Stomach (tissue), 9 donors: Measurements from ENCODE around the gene ESR2. TPM values are rescaled to one million over a fixed set of nuclear protein-coding genes. Genes with fewer than 3 reads are reported as not detected.

Source experiments
- DNase-seq, 2 donors: peaks; one replicate each; pipeline versions ENCODE4 v3.0.0 to v3.0.0-alpha.2; 2013 to 2019
- H3K27ac ChIP-seq, 5 donors: fragments of 200-600 bp in 4 of 5; sonication (generic) in 4 of 5; one replicate each; pipeline ENCODE4 v1.5.1; 2013 to 2019; ENCODE audit warnings: mild to moderate bottlenecking in 1 of 5, moderate library complexity in 1 of 5
- H3K27me3 ChIP-seq, 3 donors: fragments of 200-600 bp; sonication (generic); one replicate each; pipeline ENCODE4 v1.5.1; 2017 to 2019; ENCODE audit warnings: mixed run types in 1 of 3
- H3K36me3 ChIP-seq, 4 donors: fragments of 200-600 bp; sonication (generic); 1 replicate in 3 of 4; 2 replicates in 1 of 4; pipeline ENCODE4 v1.5.1; 2016 to 2019
- H3K4me1 ChIP-seq, 4 donors: fragments of 200-600 bp; sonication (generic); one replicate each; pipeline ENCODE4 v1.5.1; 2016 to 2019
- H3K4me3 ChIP-seq, 4 donors: fragments of 200-600 bp; sonication (generic) in 3 of 4; one replicate each; pipeline ENCODE4 v1.5.1; 2016 to 2019; ENCODE audit warnings: mild to moderate bottlenecking in 1 of 4
- H3K9me3 ChIP-seq, 4 donors: fragments of 200-600 bp; sonication (generic); one replicate each; pipeline ENCODE4 v1.5.1; 2016 to 2019
- CTCF ChIP-seq, 7 experiments: fragments of 450-650 bp in 4 of 7; fragments of 200-600 bp in 3 of 7; sonication (generic) in 3 of 7; IDR thresholded peaks; one replicate each; pipeline ENCODE4 v1.5.1; 2016 to 2019; ENCODE audit warnings: antibody characterized with exemption in 7 of 7, control low read depth in 2 of 7, mild to moderate bottlenecking in 1 of 7
- EP300 ChIP-seq: sonication (generic); formaldehyde crosslinking; IDR thresholded peaks from one replicate; pipeline ENCODE4 v1.6.1; 2017; ENCODE audit warnings: antibody characterized with exemption
- POLR2A ChIP-seq, 4 donors: fragments of 450-650 bp; IDR thresholded peaks; one replicate each; pipeline ENCODE4 v1.6.1; 2016; ENCODE audit warnings: antibody characterized with exemption in 4 of 4, control low read depth in 2 of 4, mild to moderate bottlenecking in 1 of 4, moderate library complexity in 1 of 4
- POLR2AphosphoS5 ChIP-seq, 3 donors: sonication (generic); formaldehyde crosslinking; IDR thresholded peaks; one replicate each; pipeline ENCODE4 v1.6.1; 2016; ENCODE audit warnings: antibody characterized with exemption in 3 of 3
- WGBS, 5 donors: extraction: QIAGEN DNeasy Blood & Tissue Kit in 3 of 5; methylation state at CpG; one replicate each; pipeline versions ENCODE4 v1.1.5 to v1.1.7; 2013 to 2018; 5-methylcytosine and 5-hydroxymethylcytosine counted together
- intact Hi-C: fragments of 100-400 bp; cut with DNase I; formaldehyde crosslinking; loops from one replicate; pipeline ENCODE4 v1.15.1; 2023; ENCODE audit warnings: low total_unique reads
- polyA plus RNA-seq, 3 donors: library from polyadenylated mRNA; stranded (reverse); fragments of 200-250 nt; gene quantifications; one replicate each; pipeline ENCODE4 v1.2.3, GENCODE V29; 2013
- total RNA-seq, 5 donors: library from RNA; depleted of rRNA; stranded (reverse); fragments of >200 nt; gene quantifications; one replicate each; pipeline versions ENCODE4 v1.1.0 to v1.2.3, GENCODE V29; 2014 to 2016
- donor health status: healthy with polysubstance abuse.
- donor health status: Bipolar disorder and iron deficiency.
- donor health status: healthy.

The ESR2 gene
- total and polyA plus RNA-seq, 8 donors: 0.08 to 1.3 (median 0.58) TPM; not detected in 5

- DNase-seq: no peak
- TF ChIP-seq POLR2A (IDR thresholded peaks at IDR 0.05) (no peak), POLR2AphosphoS5 (IDR thresholded peaks at IDR 0.05) (no peak), CTCF (IDR thresholded peaks at IDR 0.05) (no peak), EP300 (no peak)
- 90 to 100% (median 97%) methylated on average over 1 of the region's 1 CpG for WGBS, 5 donors
- Histone ChIP-seq H3K4me3 (no peak overlapping the region), H3K27me3 (no peaks in the 10 kb centered on the region), H3K27ac (no peak overlapping the region), H3K36me3 (peaks cover 0 to 59% (median 50%) of the 10 kb centered on the region in 4 donors), H3K4me1 (no peaks in the 10 kb centered on the region), H3K9me3 (no peaks in the 10 kb centered on the region)
- intact Hi-C loops: no loop called here
Measured at GRCh38 chr14:64061706-64062105, 232.5 kb downstream of the ESR2 start.

GRCh38 chr14:64061115-64061514 is 233.1 kb downstream of the ESR2 start:
- DNase-seq: no peak
- Histone ChIP-seq H3K27me3 (no peaks in the 10 kb centered on the region), H3K9me3 (no peaks in the 10 kb centered on the region), H3K27ac (no peak overlapping the region), H3K4me3 (no peak overlapping the region), H3K36me3 (peaks cover 0 to 59% (median 50%) of the 10 kb centered on the region in 4 donors), H3K4me1 (no peaks in the 10 kb centered on the region)
- TF ChIP-seq CTCF (IDR thresholded peaks at IDR 0.05): no peak
- no peak for TF ChIP-seq POLR2A (IDR thresholded peaks at IDR 0.05)
- TF ChIP-seq POLR2AphosphoS5 (IDR thresholded peaks at IDR 0.05): no peak
- TF ChIP-seq EP300: no peak
- 78 to 90% (median 81%) methylated on average over 1 of the region's 1 CpG for WGBS, 5 donors
- intact Hi-C loops: no loop called here

GRCh38 chr14:64060648-64061096 is 233.5 kb downstream of the ESR2 start:
- H3K4me3 ChIP-seq: no peak overlapping the region
- intact Hi-C loops: no loop called here
- H3K27ac ChIP-seq: no peak overlapping the region
- peaks cover 0 to 59% (median 51%) of the 10 kb centered on the region in 4 donors for H3K36me3 ChIP-seq
- no peaks in the 10 kb centered on the region for H3K27me3 ChIP-seq
- peak in 1 of 2 donors; percentile 6 for DNase-seq
- H3K9me3 ChIP-seq: no peaks in the 10 kb centered on the region
- H3K4me1 ChIP-seq: no peaks in the 10 kb centered on the region
- no peak for TF ChIP-seq EP300
- TF ChIP-seq POLR2AphosphoS5 (IDR thresholded peaks at IDR 0.05): no peak
- peak in 4 of 7 experiments; percentile 12 to 34 (median 18) for TF ChIP-seq CTCF (IDR thresholded peaks at IDR 0.05)
- no peak for TF ChIP-seq POLR2A (IDR thresholded peaks at IDR 0.05)
- WGBS, 5 donors: 75 to 95% (median 89%) methylated on average over 3 to 5 of the region's 5 CpGs

DNA sequence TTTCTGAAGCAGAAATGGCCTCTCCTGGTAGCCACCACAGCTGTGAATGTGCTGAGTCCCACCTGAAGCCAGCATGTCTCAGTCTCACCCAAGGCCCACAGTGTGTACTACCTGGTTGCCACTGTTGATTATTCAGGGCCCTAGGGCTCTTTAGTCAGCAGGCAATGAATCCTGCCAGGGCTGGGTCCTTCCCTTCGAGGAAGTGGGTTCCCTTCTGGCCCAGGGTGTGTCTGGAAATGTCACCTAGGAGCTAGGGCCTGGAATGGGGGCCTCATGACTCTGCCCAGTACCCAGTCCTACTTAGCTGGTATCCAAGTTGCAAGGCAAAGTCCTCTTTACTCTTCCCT is 234.0 kb downstream of the ESR2 start:
- DNase-seq: no peak
- WGBS, 5 donors: 64 to 89% (median 79%) methylated on average over 1 of the region's 1 CpG; no CpG with 5 or more reads in 1 of the 5 donors
- TF ChIP-seq EP300: no peak
- no peak for TF ChIP-seq POLR2AphosphoS5 (IDR thresholded peaks at IDR 0.05)
- no peak for TF ChIP-seq POLR2A (IDR thresholded peaks at IDR 0.05)
- no peak for TF ChIP-seq CTCF (IDR thresholded peaks at IDR 0.05)
- intact Hi-C loops: no loop called here
- no peaks in the 10 kb centered on the region for H3K27me3 ChIP-seq
- no peak overlapping the region for H3K4me3 ChIP-seq
- no peaks in the 10 kb centered on the region for H3K4me1 ChIP-seq
- H3K27ac ChIP-seq: no peak overlapping the region
- H3K36me3 ChIP-seq: peaks cover 0 to 58% (median 51%) of the 10 kb centered on the region in 4 donors
- no peaks in the 10 kb centered on the region for H3K9me3 ChIP-seq
